Stimulated activated CD4-positive, alpha-beta T cell treated with anti-CD3 and anti-CD28 coated beads, Interleukin-2, amount 100 ng/mL, for 4 hours (primary cell): Measurements from ENCODE around the gene ALDH6A1.

Experiments used
- DNase-seq: peaks from one replicate; pipeline ENCODE4 v3.0.0-alpha.2; 2020; ENCODE audit warnings: low read depth

The ALDH6A1 gene

DNA sequence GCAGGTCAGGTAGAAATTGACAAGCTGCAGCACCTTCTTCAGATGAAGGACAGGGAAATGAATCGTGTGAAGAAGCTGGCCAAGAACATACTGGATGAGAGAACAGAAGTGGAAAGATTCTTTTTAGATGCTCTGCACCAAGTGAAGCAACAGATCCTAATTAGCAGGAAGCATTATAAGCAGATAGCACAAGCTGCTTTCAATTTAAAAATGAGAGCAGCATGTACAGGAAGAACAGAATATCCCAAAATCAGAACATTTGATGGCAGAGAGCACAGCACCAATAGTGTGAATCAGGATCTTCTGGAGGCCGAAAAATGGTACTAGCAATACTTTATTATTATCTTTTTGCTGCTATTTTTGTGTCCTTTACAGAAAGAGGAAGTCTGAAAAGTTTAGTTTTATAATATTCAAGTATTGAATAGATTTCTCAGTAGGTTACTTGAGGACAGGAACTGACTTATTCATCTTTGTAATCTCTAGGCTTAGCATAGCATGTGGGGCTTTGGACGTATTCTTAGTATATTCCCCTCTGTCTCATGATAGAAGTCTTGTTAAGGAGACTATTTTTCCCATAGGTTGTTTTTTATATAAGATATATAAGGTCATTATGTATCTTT lies 34.3 kb downstream of the ALDH6A1 start:
- no peak for DNase-seq

DNA sequence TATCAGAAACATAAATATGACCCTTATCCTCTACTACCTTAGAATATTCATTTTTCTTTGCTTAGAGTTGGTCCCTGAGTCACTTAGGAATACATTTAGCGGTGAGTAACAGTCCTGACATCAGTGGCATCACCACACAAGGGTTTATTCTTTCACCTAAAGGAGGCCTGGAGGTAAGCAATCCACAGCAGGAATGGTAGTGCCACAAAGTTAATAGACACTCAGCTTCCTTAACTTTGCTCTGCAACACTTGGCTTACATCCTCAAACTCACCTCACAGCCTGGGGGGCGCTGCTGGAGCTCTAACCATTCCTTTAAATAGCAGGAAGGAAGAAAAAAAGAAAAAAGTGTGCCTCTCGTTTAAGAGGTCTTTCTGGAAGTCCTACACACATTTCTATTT lies 36.0 kb downstream of the ALDH6A1 start:
- no peak for DNase-seq

- no peak for DNase-seq
Observed at GRCh38 chr14:74045522-74045921, 38.7 kb downstream of the ALDH6A1 start.

GRCh38 chr14:74042296-74042695 lies 42.0 kb downstream of the ALDH6A1 start:
- DNase-seq = no peak

DNA sequence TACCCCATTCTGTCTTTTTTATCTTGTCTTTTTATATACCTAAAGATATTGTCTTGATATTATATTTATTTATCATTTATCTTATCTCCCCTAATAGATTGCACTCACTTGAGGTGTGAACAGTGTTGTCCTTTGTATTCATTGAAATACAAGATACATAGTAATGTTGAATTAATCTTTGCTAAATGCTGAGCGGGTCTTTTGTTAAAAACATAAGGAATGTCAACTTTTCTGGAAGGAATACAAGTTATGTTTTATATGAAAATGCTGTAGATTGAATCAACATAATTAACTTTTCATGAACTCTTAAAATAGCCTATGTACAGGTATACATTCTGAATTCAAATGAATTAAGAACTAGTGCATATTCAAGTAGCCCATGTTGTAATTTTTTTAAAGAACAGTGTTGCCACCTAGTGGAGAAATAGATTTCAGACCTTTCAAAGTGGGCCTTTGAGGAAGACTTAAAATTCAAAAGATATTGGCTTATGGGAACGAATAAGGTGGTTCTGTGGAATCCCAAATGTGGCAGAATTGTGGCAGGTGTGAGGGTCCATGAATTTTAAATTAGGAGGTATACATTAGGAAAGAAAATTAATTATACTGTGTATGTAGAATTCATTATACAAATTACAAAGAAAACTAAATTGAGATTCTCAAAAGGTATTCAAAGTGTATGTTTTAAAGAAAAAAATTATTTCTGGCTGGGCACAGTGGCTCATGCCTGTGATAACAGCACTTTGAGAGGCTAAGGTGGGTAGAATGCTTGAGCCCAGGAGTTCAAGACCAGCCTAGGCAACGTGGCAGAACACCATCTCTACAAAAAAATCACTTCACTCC lies 46.0 kb downstream of the ALDH6A1 start:
- no peak for DNase-seq

GRCh38 chr14:74035556-74035955 lies 48.7 kb downstream of the ALDH6A1 start:
- no peak for DNase-seq

- no peak for DNase-seq
Observed at GRCh38 chr14:74034572-74034971, 49.7 kb downstream of the ALDH6A1 start.

DNA sequence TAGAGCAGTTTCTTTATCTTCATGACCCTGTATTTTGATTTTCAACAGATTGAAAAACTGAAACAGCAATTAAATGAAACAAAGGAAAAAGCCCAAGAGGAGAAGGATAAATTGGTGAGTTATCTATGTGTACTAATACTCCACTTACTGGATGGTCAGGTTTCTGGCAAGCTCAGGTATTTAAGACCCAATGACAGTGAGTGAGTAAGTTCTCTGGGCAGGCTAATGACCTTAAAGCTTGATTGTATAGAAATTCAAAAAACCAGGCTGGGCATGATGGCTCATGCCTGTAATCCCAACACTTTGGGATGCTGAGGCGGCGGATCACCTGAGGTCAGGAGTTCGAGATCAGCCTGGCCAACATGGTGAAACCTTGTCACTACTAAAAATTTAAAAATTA lies 55.1 kb downstream of the ALDH6A1 start:
- DNase-seq = no peak

DNA sequence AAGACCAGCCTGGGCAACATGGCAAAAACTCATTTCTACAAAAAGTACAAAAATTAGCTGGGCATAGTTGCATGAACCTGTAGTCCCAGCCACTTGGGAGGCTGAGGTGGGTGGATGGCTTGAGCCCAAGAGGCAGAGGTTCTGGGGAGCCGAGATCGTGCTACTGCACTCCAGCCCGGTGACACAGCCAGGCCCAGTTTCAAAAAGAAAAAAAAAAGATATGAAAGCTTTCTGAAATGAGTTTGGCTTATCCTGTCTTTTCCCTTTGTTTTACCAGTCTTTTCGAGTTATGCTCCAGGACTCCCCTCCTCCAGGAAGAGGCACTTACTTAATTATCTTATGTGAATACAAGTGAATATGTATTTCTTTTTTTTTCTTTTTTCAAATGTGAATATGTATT lies 61.9 kb downstream of the ALDH6A1 start:
- no peak for DNase-seq

DNA sequence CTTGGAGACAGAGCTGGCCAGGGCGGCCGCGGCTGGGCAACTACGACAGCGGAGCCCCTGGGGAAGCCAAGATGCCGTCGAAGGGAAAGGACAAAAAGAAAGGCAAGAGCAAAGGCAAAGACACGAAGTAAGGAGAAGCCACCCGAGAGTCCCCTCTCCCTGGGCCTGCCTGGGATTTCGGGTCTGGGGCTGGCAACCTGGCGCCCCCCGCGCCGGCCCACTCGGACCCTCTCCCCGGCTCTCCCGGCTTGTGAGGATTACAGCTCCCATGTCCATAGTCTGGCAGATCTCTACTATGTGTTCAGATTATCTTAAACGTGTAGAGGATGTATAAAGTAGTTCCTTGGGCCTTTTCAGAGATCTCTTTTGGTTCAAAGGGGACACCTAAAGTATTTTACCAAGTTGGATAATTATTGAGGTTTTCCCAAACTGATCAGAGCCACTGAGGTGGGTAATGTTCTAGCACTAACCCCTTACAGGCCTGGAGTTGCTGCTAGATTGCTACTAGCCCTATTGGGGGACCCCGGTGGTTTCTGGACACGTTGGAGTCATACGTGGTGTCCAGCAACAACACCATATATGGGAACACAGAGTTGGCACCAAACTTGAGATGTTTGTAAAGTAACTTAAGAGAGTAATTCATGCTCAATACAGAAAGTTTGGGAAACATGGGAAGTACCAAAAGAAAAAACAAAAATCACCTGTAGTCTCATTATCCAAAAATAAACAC lies 64.7 kb downstream of the ALDH6A1 start:
- DNase-seq = no peak

DNA sequence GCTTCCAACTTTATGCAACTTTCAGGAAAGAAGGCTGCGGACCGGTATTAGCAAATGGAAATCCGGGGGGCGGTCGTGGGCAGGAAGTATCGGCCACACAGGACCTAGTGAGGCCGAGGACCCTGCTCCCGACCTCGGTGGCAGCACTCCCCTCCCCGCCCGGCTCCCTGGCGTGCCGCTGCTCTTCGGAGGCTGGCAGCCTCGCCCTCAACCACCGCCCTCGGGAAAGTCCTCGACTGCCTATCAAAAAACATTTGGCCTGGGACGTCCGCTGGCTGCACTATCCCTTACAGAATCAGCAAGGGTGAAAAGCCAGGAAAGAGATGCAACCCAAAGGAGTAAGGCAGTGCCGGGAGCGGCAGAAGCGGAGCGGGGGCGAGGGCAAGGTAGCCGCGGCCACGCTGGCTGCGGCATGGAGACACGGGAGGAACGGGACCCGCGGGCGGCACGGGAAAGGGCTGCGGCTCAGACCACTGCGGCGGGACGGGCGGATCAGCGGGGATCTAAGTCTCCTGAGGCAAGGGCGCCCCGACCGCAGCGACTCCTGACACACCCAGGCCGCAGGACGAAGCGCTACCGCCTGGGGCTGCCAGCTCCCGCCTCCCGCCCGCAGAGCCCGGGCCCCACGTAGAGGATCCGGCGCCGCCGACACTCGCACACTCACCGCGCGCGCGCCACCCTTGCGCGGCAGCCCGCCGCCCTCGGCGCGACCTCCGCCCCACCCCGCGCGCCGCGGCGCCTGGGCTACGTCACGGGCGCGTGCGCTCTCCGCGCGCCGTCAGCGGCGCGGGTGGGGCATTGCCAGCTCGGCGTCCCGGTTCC lies 65.5 kb downstream of the ALDH6A1 start, which contains the start of the genes BBOF1 and ENTPD5:
Gene BBOF1 (plus strand): TSS at position 764 of the 822 bp plus-strand sequence. CDS start 130 bp downstream, outside the sequence.
Gene ENTPD5 (minus strand): TSS at position 703 of the 822 bp plus-strand sequence. CDS start 31,186 bp downstream, outside the sequence.
- DNase-seq = peak; percentile 77

DNA sequence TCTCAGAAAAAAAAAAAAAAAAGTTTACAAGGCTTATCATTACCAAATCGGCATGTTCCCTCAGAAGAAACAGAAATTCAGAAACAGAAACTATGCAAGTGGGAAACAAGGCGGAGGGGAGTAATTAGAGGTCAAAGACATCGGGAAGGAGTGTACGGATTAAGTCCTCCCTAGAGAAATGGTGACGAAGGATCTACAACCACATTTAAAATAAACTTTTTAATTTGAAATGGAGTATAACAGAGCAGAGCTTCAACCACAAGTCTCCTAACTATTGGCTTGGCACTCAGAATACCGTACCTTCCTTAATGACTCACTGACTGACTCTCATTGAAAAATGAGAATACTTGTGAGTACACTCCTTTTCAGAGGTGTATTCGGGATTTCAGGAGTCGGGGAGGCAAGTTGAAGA lies 66.1 kb downstream of the ALDH6A1 start:
- no peak for DNase-seq

DNA sequence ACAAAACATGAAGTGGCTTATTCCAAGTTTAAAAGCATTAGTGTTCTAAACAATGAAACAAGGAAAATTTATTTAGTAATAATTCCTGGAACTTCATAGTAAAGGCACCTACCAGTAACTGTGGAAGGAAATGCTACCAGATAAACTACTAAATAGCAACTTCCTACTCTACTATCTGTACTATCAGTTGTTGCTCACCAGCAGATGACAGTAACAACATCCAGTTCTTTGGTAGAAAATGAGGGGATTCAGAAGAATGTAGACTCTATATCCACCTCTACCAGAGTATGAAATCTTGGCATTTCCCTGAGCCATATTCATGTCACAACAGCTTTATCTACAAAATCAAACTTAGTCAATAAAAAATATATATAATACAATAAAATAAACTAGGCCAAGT lies 68.3 kb downstream of the ALDH6A1 start:
- no peak for DNase-seq

GRCh38 chr14:74015176-74015575 lies 69.1 kb downstream of the ALDH6A1 start:
- DNase-seq = no peak

- no peak for DNase-seq
Observed at GRCh38 chr14:74014299-74014698, 70.0 kb downstream of the ALDH6A1 start.

DNA sequence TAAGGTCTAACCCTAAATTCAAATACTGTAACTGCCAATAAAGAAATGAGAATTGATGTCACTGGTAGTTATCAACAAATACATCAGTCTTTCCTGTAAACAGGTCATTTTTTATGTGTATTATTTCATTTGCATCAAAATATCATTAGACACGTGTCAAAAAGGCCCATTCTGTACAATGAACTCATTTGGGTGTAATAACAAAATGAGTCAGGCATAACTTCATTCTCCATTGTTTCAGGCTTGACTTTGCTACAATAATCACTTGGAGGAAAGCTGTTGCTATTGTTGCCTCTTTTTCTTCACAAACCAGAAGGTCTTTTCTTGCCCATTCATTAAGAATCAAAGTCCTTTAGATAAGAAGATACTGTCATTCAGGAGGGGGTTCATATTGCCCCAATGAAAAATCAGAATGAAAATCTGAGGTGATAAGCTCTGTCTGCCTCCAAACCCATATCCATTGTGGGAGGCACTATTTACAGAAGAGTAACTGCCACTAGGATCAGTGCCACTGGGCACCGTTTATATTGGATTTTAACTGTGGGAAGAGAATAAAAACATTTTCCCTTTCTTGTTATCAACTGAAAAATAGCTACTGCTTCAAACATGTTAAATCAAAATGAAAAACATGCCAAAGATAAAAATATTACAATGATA lies 75.3 kb downstream of the ALDH6A1 start:
- no peak for DNase-seq
